Smooth muscle cell (in vitro differentiated cells): Measurements from ENCODE around the gene MAPK8IP1. TPM values are rescaled to one million over a fixed set of nuclear protein-coding genes. Genes with fewer than 3 reads are reported as not detected.

Experiments
- DNase-seq: peaks from one replicate; lab custom pipeline; 2025; ENCODE audit not compliant: unreplicated experiment; lab: John Stamatoyannopoulos, UW
- H2AFZ ChIP-seq: fragments of 200-600 bp; sonication (generic); 2 replicates; pipeline ENCODE4 v1.6.0; 2016; ENCODE audit warnings: antibody characterized with exemption, low read depth, mild to moderate bottlenecking
- H3F3A ChIP-seq: fragments of 200-600 bp; sonication (generic); 2 replicates; pipeline ENCODE4 v1.6.0; 2017; ENCODE audit warnings: antibody characterized with exemption, low read depth
- H3K27ac ChIP-seq: fragments of 200-600 bp; sonication (generic); 2 replicates; pipeline ENCODE4 v1.5.1; 2016; ENCODE audit warnings: low read depth, mild to moderate bottlenecking
- H3K27me3 ChIP-seq: fragments of 200-600 bp; sonication (generic); 2 replicates; pipeline ENCODE4 v1.6.1; 2016; ENCODE audit warnings: low read depth, mild to moderate bottlenecking
- H3K36me3 ChIP-seq: fragments of 200-600 bp; sonication (generic); 2 replicates; pipeline ENCODE4 v1.5.1; 2016; ENCODE audit warnings: low read depth
- H3K4me1 ChIP-seq: fragments of 200-600 bp; sonication (generic); 2 replicates; pipeline ENCODE4 v1.5.1; 2016; ENCODE audit warnings: low read depth
- H3K4me2 ChIP-seq: fragments of 200-600 bp; sonication (generic); 2 replicates; pipeline ENCODE4 v1.6.0; 2016; ENCODE audit warnings: mild to moderate bottlenecking
- H3K4me3 ChIP-seq: fragments of 200-600 bp; sonication (generic); 2 replicates; pipeline ENCODE4 v1.5.1; 2016; ENCODE audit warnings: mild to moderate bottlenecking
- H3K79me2 ChIP-seq: fragments of 200-600 bp; sonication (generic); 2 replicates; pipeline ENCODE4 v1.6.0; 2016; ENCODE audit warnings: low read depth, mild to moderate bottlenecking
- H3K9ac ChIP-seq: fragments of 200-600 bp; sonication (generic); 2 replicates; pipeline ENCODE4 v1.6.0; 2016; ENCODE audit warnings: low read depth
- H3K9me3 ChIP-seq: fragments of 200-600 bp; sonication (generic); replicated peaks from 2 replicates; pipeline ENCODE4 v1.5.1; 2016; ENCODE audit warnings: low read depth
- H4K20me1 ChIP-seq: fragments of 200-600 bp; sonication (generic); 2 replicates; pipeline ENCODE4 v1.6.0; 2016; ENCODE audit warnings: low read depth
- CTCF ChIP-seq: fragments of 200-600 bp; sonication (generic); IDR thresholded peaks from 2 replicates; pipeline ENCODE4 v1.5.1; 2017; ENCODE audit warnings: borderline replicate concordance, mild to moderate bottlenecking, antibody characterized with exemption; ENCODE audit not compliant: insufficient read depth, poor library complexity, severe bottlenecking
- WGBS: methylation state at CpG from one replicate; pipeline ENCODE4 v1.1.7; 2016; ENCODE audit warnings: low lambda C conversion rate; 5-methylcytosine and 5-hydroxymethylcytosine counted together
- polyA plus RNA-seq: library from polyadenylated mRNA; unstranded; fragments of >200 nt; fragmentation: Nextera tagmentation; extraction: Ambion mirVana; gene quantifications from 2 replicates; pipeline ENCODE4 v1.2.1, GENCODE V29; 2016
- total RNA-seq: library from RNA; depleted of rRNA; stranded (reverse); fragments of >200 nt; gene quantifications from 2 replicates; pipeline ENCODE4 v1.2.3, GENCODE V29; 2014

MAPK8IP1 gene
- total and polyA plus RNA-seq, 2 experiments from 2014 or later: 5.2 to 8.1 TPM

- no peak overlapping the region for H3K9ac ChIP-seq
- no peak overlapping the region for H3K4me3 ChIP-seq
- TF ChIP-seq CTCF: no peak
- DNase-seq: no peak
- no peaks in the 10 kb centered on the region for H3K9me3 ChIP-seq
- H3K27me3 ChIP-seq: no peaks in the 10 kb centered on the region
- peaks cover 5% of the 10 kb centered on the region for H3K36me3 ChIP-seq
- WGBS: 96% methylated on average over 4 of the region's 4 CpGs
- H3K4me1 ChIP-seq: no peaks in the 10 kb centered on the region
- no peak overlapping the region for H2AFZ ChIP-seq
- no peaks in the 10 kb centered on the region for H4K20me1 ChIP-seq
- no peaks in the 10 kb centered on the region for H3K79me2 ChIP-seq
- no peak overlapping the region for H3K27ac ChIP-seq
- H3K4me2 ChIP-seq: no peak overlapping the region
- H3F3A ChIP-seq: no peaks in the 10 kb centered on the region
These were observed 55.8 kb downstream of the MAPK8IP1 start for GRCh38 chr11:45941285-45941684.

GRCh38 chr11:45942381-45942780 is 56.9 kb downstream of the MAPK8IP1 start:
- Histone ChIP-seq H3K27me3 (no peaks in the 10 kb centered on the region), H3K4me3 (no peak overlapping the region), H2AFZ (no peak overlapping the region), H3K4me1 (no peaks in the 10 kb centered on the region), H4K20me1 (no peaks in the 10 kb centered on the region), H3F3A (no peaks in the 10 kb centered on the region), H3K9me3 (no peaks in the 10 kb centered on the region), H3K79me2 (no peaks in the 10 kb centered on the region), H3K36me3 (peaks cover 7% of the 10 kb centered on the region), H3K9ac (no peak overlapping the region), H3K4me2 (no peak overlapping the region), H3K27ac (no peak overlapping the region)
- no peak for DNase-seq
- TF ChIP-seq CTCF: no peak
- WGBS: 96% methylated on average over 4 of the region's 4 CpGs

- 99% methylated on average over 3 of the region's 3 CpGs for WGBS
- H3F3A ChIP-seq: no peaks in the 10 kb centered on the region
- H3K79me2 ChIP-seq: no peaks in the 10 kb centered on the region
- no peak overlapping the region for H3K4me3 ChIP-seq
- H3K9ac ChIP-seq: no peak overlapping the region
- no peak overlapping the region for H3K27ac ChIP-seq
- no peak overlapping the region for H2AFZ ChIP-seq
- H3K4me2 ChIP-seq: no peak overlapping the region
- no peaks in the 10 kb centered on the region for H3K9me3 ChIP-seq
- TF ChIP-seq CTCF: no peak
- H3K36me3 ChIP-seq: peaks cover 7% of the 10 kb centered on the region
- H4K20me1 ChIP-seq: no peaks in the 10 kb centered on the region
- DNase-seq: no peak
- H3K4me1 ChIP-seq: no peaks in the 10 kb centered on the region
- no peaks in the 10 kb centered on the region for H3K27me3 ChIP-seq
These were observed 60.0 kb downstream of the MAPK8IP1 start for GRCh38 chr11:45945397-45945999.

GRCh38 chr11:45947885-45948284 is 62.4 kb downstream of the MAPK8IP1 start:
- Histone ChIP-seq H2AFZ (no peak overlapping the region), H3K36me3 (peaks cover 10% of the 10 kb centered on the region), H3K9me3 (no peaks in the 10 kb centered on the region), H3F3A (no peaks in the 10 kb centered on the region), H3K79me2 (no peaks in the 10 kb centered on the region), H3K27me3 (no peaks in the 10 kb centered on the region), H3K4me2 (no peak overlapping the region), H3K4me1 (no peaks in the 10 kb centered on the region), H4K20me1 (peaks cover 4% of the 10 kb centered on the region), H3K27ac (no peak overlapping the region), H3K4me3 (no peak overlapping the region), H3K9ac (no peak overlapping the region)
- DNase-seq: no peak
- WGBS: 100% methylated on average over 1 of the region's 1 CpG
- TF ChIP-seq CTCF: no peak
